Activated CD4-positive, alpha-beta memory T cell treated with anti-CD3 and anti-CD28 coated beads, Interleukin-2, amount 10 ng/mL, durations not matched to agents 7 days and 5 days (primary cell): ENCODE results near the gene MTMR3. TPM values are rescaled to one million over a fixed set of nuclear protein-coding genes. Genes with fewer than 3 reads are reported as not detected.
"Not testable (repeated sequence)": the region's sequence is repeated elsewhere in the genome, so short reads cannot be mapped to it uniquely, and the experiment has no call there.

Experiments used
- CTCF ChIA-PET: fragments of 350-600 bp; sonication (Branson Sonifier 250); formaldehyde crosslinking; loops from one replicate; lab custom pipeline; 2021; ENCODE audit warnings: antibody characterized with exemption, inconsistent platforms; lab: Charles Lee
- POLR2A ChIA-PET: fragments of 350-600 bp; sonication (Branson Sonifier 250); formaldehyde crosslinking; loops from one replicate; lab custom pipeline; 2021; ENCODE audit warnings: antibody characterized with exemption; lab: Charles Lee
- DNase-seq: peaks from one replicate; pipeline ENCODE4 v3.0.0-alpha.2; 2020
- H3K27ac Mint-ChIP-seq: one replicate; pipeline ENCODE4 v1.8.0; 2021; ENCODE audit warnings: mild to moderate bottlenecking, mixed read lengths
- H3K27me3 Mint-ChIP-seq: one replicate; pipeline ENCODE4 v1.8.0; 2021; ENCODE audit warnings: mixed read lengths
- H3K36me3 Mint-ChIP-seq: one replicate; pipeline ENCODE4 v1.8.0; 2021; ENCODE audit warnings: low read depth, mixed read lengths
- H3K4me1 Mint-ChIP-seq: one replicate; pipeline ENCODE4 v1.8.0; 2021; ENCODE audit warnings: mixed read lengths
- H3K4me3 Mint-ChIP-seq: one replicate; pipeline ENCODE4 v1.8.0; 2021; ENCODE audit warnings: mild to moderate bottlenecking, mixed read lengths
- H3K9me3 Mint-ChIP-seq: one replicate; pipeline ENCODE4 v1.8.0; 2021; ENCODE audit warnings: mixed read lengths
- total RNA-seq, 2 experiments: library from RNA; stranded (reverse); gene quantifications; one replicate each; pipeline ENCODE4 v1.2.3, GENCODE V29; 2021

MTMR3 gene
- total RNA-seq, 2 experiments from 2014 or later: 33.1 to 35.3 TPM

GRCh38 chr22:29848111-29848510, 34.9 kb upstream of the MTMR3 start:
- no peak for DNase-seq
- no peaks in the 10 kb centered on the region for H3K4me1 Mint-ChIP-seq
- H3K27ac Mint-ChIP-seq: no peak overlapping the region
- peaks cover 4% of the 10 kb centered on the region for H3K9me3 Mint-ChIP-seq
- ChIA-PET POLR2A (no interaction called here), CTCF (no interaction called here)
- H3K27me3 Mint-ChIP-seq: no peaks in the 10 kb centered on the region
- H3K4me3 Mint-ChIP-seq: no peak overlapping the region
- no peaks in the 10 kb centered on the region for H3K36me3 Mint-ChIP-seq

GRCh38 chr22:29854432-29854831, 28.5 kb upstream of the MTMR3 start:
- ChIA-PET CTCF (no interaction called here), POLR2A (no interaction called here)
- DNase-seq: no peak
- H3K4me1 Mint-ChIP-seq: no peaks in the 10 kb centered on the region
- H3K36me3 Mint-ChIP-seq: no peaks in the 10 kb centered on the region
- no peaks in the 10 kb centered on the region for H3K9me3 Mint-ChIP-seq
- H3K4me3 Mint-ChIP-seq: no peak overlapping the region
- H3K27ac Mint-ChIP-seq: no peak overlapping the region
- peaks cover 3% of the 10 kb centered on the region for H3K27me3 Mint-ChIP-seq

GRCh38 chr22:29855611-29856181, 27.3 kb upstream of the MTMR3 start:
- no peak overlapping the region for H3K27ac Mint-ChIP-seq
- ChIA-PET CTCF (no interaction called here), POLR2A (no interaction called here)

GRCh38 chr22:29856496-29856895, 26.5 kb upstream of the MTMR3 start:
- ChIA-PET CTCF (no interaction called here), POLR2A (no interaction called here)
- Mint-ChIP-seq H3K36me3 (no peaks in the 10 kb centered on the region), H3K27me3 (peaks cover 5% of the 10 kb centered on the region), H3K9me3 (no peaks in the 10 kb centered on the region), H3K4me1 (no peaks in the 10 kb centered on the region), H3K4me3 (no peak overlapping the region), H3K27ac (no peak overlapping the region)
- no peak for DNase-seq

More at GRCh38 chr22:29855611-29856181, 27.3 kb upstream of the MTMR3 start:
- H3K27me3 Mint-ChIP-seq: peaks cover 5% of the 10 kb centered on the region
- no peaks in the 10 kb centered on the region for H3K9me3 Mint-ChIP-seq
- H3K4me3 Mint-ChIP-seq: no peak overlapping the region
- no peak for DNase-seq
- H3K4me1 Mint-ChIP-seq: no peaks in the 10 kb centered on the region
- H3K36me3 Mint-ChIP-seq: no peaks in the 10 kb centered on the region

- H3K9me3 Mint-ChIP-seq, H3K4me3 Mint-ChIP-seq, H3K36me3 Mint-ChIP-seq, DNase-seq, H3K27me3 Mint-ChIP-seq, H3K27ac Mint-ChIP-seq, H3K4me1 Mint-ChIP-seq: not testable (repeated sequence)
- ChIA-PET CTCF (interaction anchor here (1.1 kb wide), 1 partner anchor 234 kb away, joined by 3 read pairs; no protein-coding TSS in a partner anchor), POLR2A (interaction anchor here (0.7 kb wide), 1 partner anchor 22 kb away, joined by 4 read pairs; no protein-coding TSS in a partner anchor)
Measured at GRCh38 chr22:29859030-29859429, 23.9 kb upstream of the MTMR3 start.

- H3K36me3 Mint-ChIP-seq: no peaks in the 10 kb centered on the region
- ChIA-PET POLR2A (no interaction called here), CTCF (interaction anchor here (1.1 kb wide), 1 partner anchor 235 kb away, joined by 3 read pairs; no protein-coding TSS in a partner anchor)
- no peak for DNase-seq
- no peak overlapping the region for H3K27ac Mint-ChIP-seq
- peaks cover 2% of the 10 kb centered on the region for H3K27me3 Mint-ChIP-seq
- no peaks in the 10 kb centered on the region for H3K9me3 Mint-ChIP-seq
- H3K4me1 Mint-ChIP-seq: no peaks in the 10 kb centered on the region
- H3K4me3 Mint-ChIP-seq: no peak overlapping the region
Measured at GRCh38 chr22:29860006-29860766, 22.8 kb upstream of the MTMR3 start.

- Mint-ChIP-seq H3K4me3 (no peak overlapping the region), H3K36me3 (no peaks in the 10 kb centered on the region), H3K27me3 (peaks cover 2% of the 10 kb centered on the region), H3K9me3 (no peaks in the 10 kb centered on the region), H3K4me1 (no peaks in the 10 kb centered on the region), H3K27ac (no peak overlapping the region)
- no peak for DNase-seq
- ChIA-PET CTCF (no interaction called here), POLR2A (interaction anchor here (0.6 kb wide), 1 partner anchor 12 kb away, joined by 3 read pairs; no protein-coding TSS in a partner anchor)
Measured at GRCh38 chr22:29861672-29862297, 21.2 kb upstream of the MTMR3 start.

GRCh38 chr22:29865572-29865971, 17.4 kb upstream of the MTMR3 start:
- POLR2A ChIA-PET, H3K36me3 Mint-ChIP-seq, H3K4me1 Mint-ChIP-seq, DNase-seq, H3K27ac Mint-ChIP-seq, H3K4me3 Mint-ChIP-seq, H3K27me3 Mint-ChIP-seq, H3K9me3 Mint-ChIP-seq: not testable (repeated sequence)
- CTCF ChIA-PET: interaction anchor here (0.7 to 0.8 kb wide), 2 partner anchors 176 to 177 kb away, joined by 4 read pairs; no protein-coding TSS in a partner anchor

- CTCF ChIA-PET: interaction anchor here (0.6 kb wide), 1 partner anchor 366 kb away, joined by 6 read pairs; no protein-coding TSS in a partner anchor
- no peak for DNase-seq
- peaks cover 4% of the 10 kb centered on the region for H3K27me3 Mint-ChIP-seq
Measured at GRCh38 chr22:29867260-29867659, 15.7 kb upstream of the MTMR3 start.

GRCh38 chr22:29867851-29868250, 15.1 kb upstream of the MTMR3 start:
- peaks cover 4% of the 10 kb centered on the region for H3K27me3 Mint-ChIP-seq
- DNase-seq: no peak
- H3K9me3 Mint-ChIP-seq: no peaks in the 10 kb centered on the region
- no peak overlapping the region for H3K4me3 Mint-ChIP-seq
- no peaks in the 10 kb centered on the region for H3K36me3 Mint-ChIP-seq
- ChIA-PET CTCF (interaction anchor here (0.6 kb wide), 1 partner anchor 367 kb away, joined by 6 read pairs; no protein-coding TSS in a partner anchor), POLR2A (no interaction called here)
- no peak overlapping the region for H3K27ac Mint-ChIP-seq
- peaks cover 3% of the 10 kb centered on the region for H3K4me1 Mint-ChIP-seq

More at GRCh38 chr22:29867260-29867659, 15.7 kb upstream of the MTMR3 start:
- Mint-ChIP-seq H3K4me3 (no peak overlapping the region), H3K27ac (no peak overlapping the region), H3K36me3 (no peaks in the 10 kb centered on the region), H3K9me3 (no peaks in the 10 kb centered on the region), H3K4me1 (peaks cover 3% of the 10 kb centered on the region)
- POLR2A ChIA-PET: no interaction called here

- Mint-ChIP-seq H3K27ac (no peak overlapping the region), H3K4me1 (peaks cover 3% of the 10 kb centered on the region), H3K4me3 (no peak overlapping the region), H3K27me3 (peaks cover 17% of the 10 kb centered on the region), H3K36me3 (no peaks in the 10 kb centered on the region), H3K9me3 (no peaks in the 10 kb centered on the region)
- no peak for DNase-seq
- ChIA-PET POLR2A (no interaction called here), CTCF (no interaction called here)
Measured at GRCh38 chr22:29870574-29870973, 12.4 kb upstream of the MTMR3 start.

- no peak overlapping the region for H3K27ac Mint-ChIP-seq
- H3K4me3 Mint-ChIP-seq: no peak overlapping the region
- POLR2A ChIA-PET: no interaction called here
- no peaks in the 10 kb centered on the region for H3K36me3 Mint-ChIP-seq
- H3K9me3 Mint-ChIP-seq: no peaks in the 10 kb centered on the region
- peaks cover 17% of the 10 kb centered on the region for H3K27me3 Mint-ChIP-seq
- peaks cover 3% of the 10 kb centered on the region for H3K4me1 Mint-ChIP-seq
- DNase-seq: no peak
- CTCF ChIA-PET: interaction anchor here (0.7 to 0.8 kb wide), 2 partner anchors 14 to 20 kb away, joined by 3 read pairs; no protein-coding TSS in a partner anchor
Measured at GRCh38 chr22:29871684-29872083, 11.3 kb upstream of the MTMR3 start.
